NCI-H748 treated with DMSO at 0.1 percent for 48 hours (cell line): Measurements from ENCODE around the gene AOC2.
"Not testable (repeated sequence)": the region's sequence is repeated elsewhere in the genome, so short reads cannot be mapped to it uniquely, and the experiment has no call there.

Source experiments
- DNase-seq: peaks from one replicate; lab custom pipeline; 2025; lab: John Stamatoyannopoulos, UW

The AOC2 gene

GRCh38 chr17:42883802-42884558 is 39.6 kb downstream of the AOC2 start:
- DNase-seq, result no peak

- not testable (repeated sequence) for DNase-seq
Measured at GRCh38 chr17:42885806-42886205, 41.4 kb downstream of the AOC2 start.

DNA sequence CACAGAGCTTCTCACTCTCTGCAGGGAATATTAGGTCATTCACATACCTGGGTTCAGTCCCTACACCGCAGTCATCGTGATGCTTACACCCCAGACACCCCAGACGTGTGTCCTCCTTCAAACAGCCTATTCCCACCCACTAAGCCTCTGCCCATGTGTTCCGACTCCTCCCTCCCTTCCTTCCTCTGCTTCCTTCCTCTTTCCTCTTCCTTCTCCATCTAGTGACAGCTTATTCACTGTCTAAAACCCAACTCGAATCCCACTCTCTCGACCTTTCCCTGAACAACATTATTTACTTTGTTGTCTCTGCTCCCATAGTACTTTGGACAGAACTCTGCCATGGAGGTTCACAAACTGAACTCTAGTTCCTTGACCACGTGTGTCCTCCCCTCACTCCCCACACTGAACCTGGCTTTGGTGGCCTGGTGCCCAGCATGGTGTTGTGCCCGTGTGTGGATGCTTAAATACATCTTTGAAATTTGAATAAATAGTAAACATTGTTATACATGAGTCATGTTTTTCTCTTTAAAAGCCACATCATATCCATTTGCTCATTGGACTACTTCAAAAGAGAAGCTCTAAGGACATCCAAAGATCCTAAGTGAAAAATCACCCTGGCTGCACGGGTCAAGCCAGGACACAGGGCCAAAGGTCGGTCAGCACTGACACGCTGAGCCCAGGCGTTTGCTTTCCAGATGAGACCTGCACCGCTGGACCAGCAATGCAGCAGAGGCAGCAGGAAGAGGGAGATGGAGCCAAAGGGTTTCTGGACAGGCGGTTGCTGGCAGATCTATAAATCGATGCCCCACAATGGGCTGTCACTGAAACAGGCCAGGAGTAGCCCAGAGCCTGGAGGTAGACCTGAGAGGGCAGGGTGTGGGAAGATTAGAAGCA is 42.1 kb downstream of the AOC2 start:
- DNase-seq, result no peak

- no peak for DNase-seq
Measured at GRCh38 chr17:42889809-42890208, 45.4 kb downstream of the AOC2 start.

DNA sequence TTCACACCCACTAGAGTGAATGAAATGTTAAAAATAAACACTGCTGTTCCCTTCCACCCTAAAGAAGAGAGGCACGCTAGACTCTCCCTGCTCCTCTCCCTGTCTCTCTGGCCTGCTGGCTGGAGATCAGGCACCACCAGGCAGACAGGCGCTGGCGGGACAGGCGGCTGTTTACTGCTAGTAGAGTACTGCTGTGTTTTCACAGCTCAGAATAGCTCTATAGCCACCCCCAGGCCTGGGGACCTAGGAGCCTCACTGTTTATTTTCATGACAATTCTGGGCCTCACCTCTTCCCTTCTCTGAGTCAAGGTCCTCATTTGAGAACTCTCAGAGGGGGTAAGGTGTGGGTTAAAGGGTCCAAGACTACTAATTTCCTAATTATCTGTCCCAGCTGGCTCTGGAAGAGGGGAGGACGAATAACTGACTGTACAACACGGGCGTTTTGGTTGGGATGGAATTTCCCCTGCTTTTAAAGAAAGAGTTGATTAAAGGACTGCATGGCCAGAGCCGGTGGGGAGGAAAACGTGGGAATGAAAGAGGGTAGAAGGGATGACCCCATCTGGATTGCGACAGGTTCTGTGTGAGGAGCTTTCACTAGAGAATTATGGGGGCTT is 47.3 kb downstream of the AOC2 start:
- DNase-seq, result no peak

DNA sequence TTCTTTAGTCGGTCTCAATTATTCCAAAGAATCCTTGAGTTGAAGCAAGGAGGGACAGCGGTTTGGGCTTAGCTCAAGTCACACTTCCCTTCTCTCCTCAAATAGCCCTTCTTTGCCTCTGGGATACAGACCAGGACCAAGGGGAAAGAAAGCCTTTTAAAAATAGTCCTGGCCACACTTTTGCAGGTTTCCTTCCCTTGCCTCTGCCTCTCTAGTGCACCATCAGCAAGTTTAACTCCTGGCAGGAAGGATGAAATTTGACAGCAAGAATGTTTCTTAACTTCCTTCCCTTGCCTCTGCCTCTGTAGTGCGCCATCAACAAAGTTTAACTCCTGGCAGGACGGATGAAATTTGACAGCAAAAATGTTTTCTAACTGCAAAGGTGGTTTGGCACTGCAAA is 49.0 kb downstream of the AOC2 start:
- DNase-seq, result no peak

- DNase-seq, result no peak
Measured at GRCh38 chr17:42894283-42895184, 50.2 kb downstream of the AOC2 start.

DNA sequence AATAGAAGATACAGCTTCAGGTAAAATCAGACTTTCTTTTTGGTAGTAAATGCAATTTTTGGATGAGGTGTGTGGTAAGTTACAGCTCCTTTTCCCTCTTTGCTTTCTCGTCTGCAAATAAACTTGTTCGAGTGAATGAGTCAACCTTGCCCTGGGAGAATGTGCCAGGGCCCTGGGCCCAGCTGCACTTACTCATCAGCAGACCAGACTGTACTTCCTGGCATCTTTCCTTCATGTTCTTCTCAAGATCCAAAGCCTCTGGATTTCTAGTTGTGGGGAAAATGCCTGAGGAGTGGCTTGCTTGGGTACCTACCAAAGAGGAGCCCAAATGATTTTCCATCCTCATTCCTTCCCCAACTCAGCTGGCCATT is 50.8 kb downstream of the AOC2 start:
- no peak for DNase-seq

- DNase-seq, result no peak
Measured at GRCh38 chr17:42898147-42898811, 53.9 kb downstream of the AOC2 start.

- not testable (repeated sequence) for DNase-seq
Measured at GRCh38 chr17:42899981-42900380, 55.6 kb downstream of the AOC2 start.
